Mesenchymal stem cell (in vitro differentiated cells and primary cell): ENCODE results near the gene KLHDC7B.

Source experiments
- DNase-seq: peaks from one replicate; pipeline ENCODE4 v3.0.0-alpha.2; 2013
- H2AFZ ChIP-seq: one replicate; pipeline ENCODE4 v1.6.1; 2013; ENCODE audit warnings: low read depth, mild to moderate bottlenecking, control low read depth, inconsistent platforms, low read length, moderate library complexity
- H2AK5ac ChIP-seq: 2 replicates; pipeline ENCODE4 v1.6.1; 2013; ENCODE audit warnings: low read length, moderate library complexity, mild to moderate bottlenecking, inconsistent platforms; ENCODE audit not compliant: severe bottlenecking
- H2BK120ac ChIP-seq: one replicate; pipeline ENCODE4 v1.6.1; 2013; ENCODE audit warnings: low read depth, mild to moderate bottlenecking, inconsistent platforms, low read length, moderate library complexity
- H2BK12ac ChIP-seq, 2 experiments: one replicate each; pipeline ENCODE4 v1.6.1; 2013; ENCODE audit warnings: inconsistent platforms in 2 of 2, low read length in 2 of 2, mild to moderate bottlenecking in 2 of 2, moderate library complexity in 2 of 2, control low read depth in 1 of 2
- H2BK15ac ChIP-seq: one replicate; pipeline ENCODE4 v1.6.1; 2013; ENCODE audit warnings: mild to moderate bottlenecking, low read depth, inconsistent platforms; ENCODE audit not compliant: poor library complexity, severe bottlenecking
- H2BK5ac ChIP-seq: 2 replicates; pipeline ENCODE4 v1.6.1; 2013; ENCODE audit warnings: low read depth, mild to moderate bottlenecking, low read length, control low read depth, inconsistent platforms; ENCODE audit not compliant: poor library complexity, severe bottlenecking
- H3K14ac ChIP-seq, 2 experiments: one replicate each; pipeline ENCODE4 v1.6.1; 2013; ENCODE audit warnings: inconsistent platforms in 2 of 2, low read length in 2 of 2, control low read depth in 1 of 2, mild to moderate bottlenecking in 1 of 2, moderate library complexity in 1 of 2
- H3K18ac ChIP-seq, 2 experiments: one replicate each; pipeline ENCODE4 v1.6.1; 2013; ENCODE audit warnings: inconsistent platforms in 2 of 2, low read length in 2 of 2, control low read depth in 1 of 2, low read depth in 1 of 2, mild to moderate bottlenecking in 1 of 2
- H3K23ac ChIP-seq, 2 experiments: one replicate each; pipeline ENCODE4 v1.6.1; 2013; ENCODE audit warnings: inconsistent platforms in 2 of 2, low read length in 2 of 2, mild to moderate bottlenecking in 2 of 2, moderate library complexity in 2 of 2, control low read depth in 1 of 2
- H3K27ac ChIP-seq: 2 replicates; pipeline ENCODE4 v1.5.1; 2013; ENCODE audit warnings: mild to moderate bottlenecking, moderate library complexity, low read length, control low read depth, inconsistent platforms; ENCODE audit not compliant: poor library complexity, severe bottlenecking
- H3K27me3 ChIP-seq, 2 experiments: 2 replicates each; pipeline versions ENCODE4 v1.6.1 to v1.7.0; 2013; ENCODE audit warnings: low read length in 2 of 2, mild to moderate bottlenecking in 2 of 2, moderate library complexity in 2 of 2, control low read depth in 1 of 2, inconsistent platforms in 1 of 2; ENCODE audit not compliant: control insufficient read depth in 1 of 2, insufficient read depth in 1 of 2
- H3K36me3 ChIP-seq, 2 experiments: 2 replicates each; pipeline versions ENCODE4 v1.6.1 to v1.7.0; 2013; ENCODE audit warnings: low read length in 2 of 2, control low read depth in 1 of 2, inconsistent platforms in 1 of 2, low read depth in 1 of 2, mild to moderate bottlenecking in 1 of 2; ENCODE audit not compliant: insufficient read depth in 2 of 2, control insufficient read depth in 1 of 2
- H3K4ac ChIP-seq, 2 experiments: one replicate each; pipeline ENCODE4 v1.6.1; 2013; ENCODE audit warnings: inconsistent platforms in 2 of 2, low read length in 2 of 2, mild to moderate bottlenecking in 2 of 2, moderate library complexity in 2 of 2, control low read depth in 1 of 2, low read depth in 1 of 2
- H3K4me1 ChIP-seq: 2 replicates; pipeline ENCODE4 v1.6.1; 2013; ENCODE audit warnings: low read depth, low read length, control low read depth; ENCODE audit not compliant: control insufficient read depth, insufficient read depth
- H3K4me2 ChIP-seq: 2 replicates; pipeline ENCODE4 v1.6.1; 2013; ENCODE audit warnings: low read length, mild to moderate bottlenecking, inconsistent platforms; ENCODE audit not compliant: poor library complexity, severe bottlenecking
- H3K4me3 ChIP-seq, 2 experiments: 2 replicates each; pipeline versions ENCODE4 v1.5.1 to v1.7.0; 2013; ENCODE audit warnings: low read length in 2 of 2, mild to moderate bottlenecking in 2 of 2, control low read depth in 1 of 2, low read depth in 1 of 2; ENCODE audit not compliant: insufficient read depth in 1 of 2
- H3K79me1 ChIP-seq: replicated peaks from 2 replicates; pipeline ENCODE4 v1.6.1; 2013; ENCODE audit warnings: mild to moderate bottlenecking, control low read depth, low read length, inconsistent platforms; ENCODE audit not compliant: poor library complexity, severe bottlenecking
- H3K9ac ChIP-seq: 2 replicates; pipeline ENCODE4 v1.7.0; 2013; ENCODE audit warnings: mild to moderate bottlenecking, low read length, moderate library complexity
- H3K9me3 ChIP-seq: 2 replicates; pipeline ENCODE4 v1.7.0; 2013; ENCODE audit warnings: mild to moderate bottlenecking, low read length; ENCODE audit not compliant: control insufficient read depth
- H4K8ac ChIP-seq: one replicate; pipeline ENCODE4 v1.6.1; 2013; ENCODE audit warnings: inconsistent platforms, mild to moderate bottlenecking, low read length, moderate library complexity
- H4K91ac ChIP-seq: one replicate; pipeline ENCODE4 v1.6.1; 2013; ENCODE audit warnings: mild to moderate bottlenecking, low read length, inconsistent platforms
- WGBS: methylation state at CpG from one replicate; pipeline ENCODE4 v1.1.7; 2013; ENCODE audit warnings: mixed read lengths; 5-methylcytosine and 5-hydroxymethylcytosine counted together

The KLHDC7B gene

DNA sequence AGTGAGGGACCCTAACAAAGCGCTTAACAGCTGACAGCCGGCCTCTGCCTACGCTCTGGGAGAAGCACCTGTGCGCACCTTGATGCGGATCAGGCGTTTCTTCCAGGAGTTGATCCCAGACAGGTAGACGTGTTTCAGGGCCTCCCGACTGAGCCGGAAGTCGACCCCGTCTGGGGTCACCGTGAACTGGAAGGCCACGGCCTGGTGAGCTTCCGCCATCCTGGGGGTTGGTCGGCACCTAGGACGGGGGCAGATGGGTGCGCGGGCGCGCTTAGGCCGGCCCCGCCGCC is 31.9 kb downstream of the KLHDC7B start:
- no peaks in the 10 kb centered on the region for H3K9me3 ChIP-seq
- WGBS: 96% methylated on average over 23 of the region's 23 CpGs
- no peak overlapping the region for H3K4ac ChIP-seq
- no peak overlapping the region for H3K18ac ChIP-seq
- no peak for DNase-seq
- peaks cover 14 to 79% of the 10 kb centered on the region in 2 experiments for H3K36me3 ChIP-seq
- H3K27me3 ChIP-seq: peaks cover 0 to 14% of the 10 kb centered on the region in 2 experiments
- H3K4me3 ChIP-seq: no peak overlapping the region
- H3K4me2 ChIP-seq: no peak overlapping the region
- H3K79me1 ChIP-seq: peaks cover 16% of the 10 kb centered on the region
- H3K14ac ChIP-seq: no peak overlapping the region
- no peak overlapping the region for H2BK120ac ChIP-seq
- no peak overlapping the region for H4K91ac ChIP-seq
- no peak overlapping the region for H2AK5ac ChIP-seq
- no peak overlapping the region for H2AFZ ChIP-seq
- H2BK12ac ChIP-seq: no peak overlapping the region
- H4K8ac ChIP-seq: no peak overlapping the region
- no peak overlapping the region for H3K27ac ChIP-seq
- H2BK5ac ChIP-seq: no peak overlapping the region
- H2BK15ac ChIP-seq: no peak overlapping the region
- H3K9ac ChIP-seq: no peak overlapping the region
- H3K23ac ChIP-seq: no peak overlapping the region
- H3K4me1 ChIP-seq: peaks cover 21% of the 10 kb centered on the region

DNA sequence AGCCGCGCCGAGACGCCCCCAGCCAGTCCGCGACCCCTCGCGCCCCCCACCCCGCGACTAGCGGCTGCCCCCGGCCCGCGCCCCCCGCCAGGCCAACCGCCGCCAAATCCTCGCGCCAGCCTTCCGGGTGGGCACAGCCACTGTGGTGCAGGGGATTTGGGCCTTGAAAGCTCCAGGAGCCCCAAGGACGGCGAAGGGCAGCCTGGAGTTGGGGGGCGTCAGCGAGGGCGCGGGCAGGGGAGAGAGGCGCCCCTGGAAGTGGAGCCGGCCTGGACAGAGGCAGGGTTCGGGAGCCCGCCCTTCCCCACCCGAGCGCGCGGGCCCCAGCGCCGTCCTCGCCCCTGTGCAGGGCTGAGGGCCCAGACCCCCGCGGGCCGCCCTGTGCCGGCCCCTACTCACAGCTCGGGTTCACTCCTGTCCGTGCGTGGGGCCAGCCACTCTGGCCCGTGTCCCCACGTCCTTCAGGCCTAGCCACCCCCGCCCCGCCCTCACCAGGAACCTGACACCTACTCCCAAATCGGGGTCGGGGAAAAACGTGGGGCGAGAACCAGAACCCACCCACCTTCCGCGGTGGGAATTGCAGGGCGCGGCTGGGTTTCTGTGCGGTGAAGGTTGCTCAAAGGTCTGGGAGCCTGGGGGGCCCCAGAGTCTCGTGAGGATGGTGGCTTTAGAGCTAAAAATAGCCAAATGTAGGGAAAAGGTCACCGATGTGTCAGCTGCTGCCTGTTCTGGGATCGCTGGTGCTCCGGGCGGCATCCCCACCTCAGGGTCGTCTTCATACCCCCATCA is 32.5 kb downstream of the KLHDC7B start, which contains the start of gene CPT1B:
TSS of gene CPT1B (minus strand) at position 441 of the 789 bp plus-strand sequence. CDS start 512 bp downstream, outside the sequence.
- Histone ChIP-seq H4K8ac (no peak within 1 kb of the TSS), H4K91ac (no peak within 1 kb of the TSS), H3K36me3 (peaks cover 14 to 74% of the 10 kb centered on the region in 2 experiments), H2AK5ac (no peak within 1 kb of the TSS), H3K4me2 (no peak within 1 kb of the TSS), H3K14ac (no peak within 1 kb of the TSS), H2BK15ac (no peak within 1 kb of the TSS), H3K18ac (no peak within 1 kb of the TSS), H3K27ac (no peak within 1 kb of the TSS), H3K27me3 (peaks cover 0 to 14% of the 10 kb centered on the region in 2 experiments), H3K4me3 (peak within 1 kb of the TSS in 1 of 2 experiments; percentile 18), H3K9ac (peak within 1 kb of the TSS; percentile 17), H2BK5ac (no peak within 1 kb of the TSS), H3K4ac (no peak within 1 kb of the TSS), H2BK120ac (peak within 1 kb of the TSS; percentile 11), H2BK12ac (no peak within 1 kb of the TSS), H3K23ac (no peak within 1 kb of the TSS), H3K9me3 (no peaks in the 10 kb centered on the region), H2AFZ (no peak within 1 kb of the TSS), H3K4me1 (peaks cover 21% of the 10 kb centered on the region), H3K79me1 (peaks cover 16% of the 10 kb centered on the region)
- WGBS: 89% methylated on average over 51 of the region's 63 CpGs
- peak; percentile 10 for DNase-seq

DNA sequence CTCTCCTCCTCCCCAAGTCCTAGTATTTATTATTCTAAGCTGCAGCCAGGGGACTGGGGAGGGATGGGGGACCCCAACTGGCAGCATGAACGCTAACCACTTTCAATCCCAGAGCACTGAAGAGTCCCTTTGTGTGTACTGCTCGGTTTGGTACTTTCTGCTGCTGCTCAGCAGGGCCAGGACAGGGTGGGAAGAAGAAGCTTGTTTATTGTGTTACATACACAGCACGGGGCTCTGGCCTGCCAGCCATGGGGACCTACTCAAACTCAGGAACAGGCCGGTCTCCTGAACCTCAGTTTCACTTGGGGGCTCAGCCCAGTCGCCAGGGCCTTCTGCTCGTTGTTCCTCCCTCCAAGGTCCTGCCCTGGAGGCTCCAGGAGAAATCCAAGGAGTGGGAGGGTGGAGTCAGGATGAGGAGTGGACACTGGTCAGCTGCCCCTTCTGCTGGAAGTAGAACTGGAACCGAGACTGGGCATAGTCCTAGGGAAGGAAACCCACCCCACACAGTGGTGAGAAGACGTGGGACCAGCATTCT is 33.1 kb downstream of the KLHDC7B start:
- Histone ChIP-seq H2BK120ac (no peak overlapping the region), H2BK12ac (no peak overlapping the region), H3K9ac (peak overlapping the region; percentile 17), H3K27ac (no peak overlapping the region), H3K79me1 (peaks cover 21% of the 10 kb centered on the region), H2AFZ (no peak overlapping the region), H3K27me3 (peaks cover 0 to 14% of the 10 kb centered on the region in 2 experiments), H3K4me1 (peaks cover 23% of the 10 kb centered on the region), H3K9me3 (no peaks in the 10 kb centered on the region), H2BK5ac (no peak overlapping the region), H2BK15ac (no peak overlapping the region), H3K36me3 (peaks cover 14 to 67% of the 10 kb centered on the region in 2 experiments), H4K8ac (no peak overlapping the region), H4K91ac (no peak overlapping the region), H3K18ac (no peak overlapping the region), H3K4ac (no peak overlapping the region), H2AK5ac (no peak overlapping the region), H3K4me3 (peak overlapping the region in 1 of 2 experiments; percentile 18), H3K23ac (no peak overlapping the region), H3K4me2 (no peak overlapping the region), H3K14ac (no peak overlapping the region)
- WGBS: 83% methylated on average over 7 of the region's 8 CpGs
- DNase-seq: no peak

DNA sequence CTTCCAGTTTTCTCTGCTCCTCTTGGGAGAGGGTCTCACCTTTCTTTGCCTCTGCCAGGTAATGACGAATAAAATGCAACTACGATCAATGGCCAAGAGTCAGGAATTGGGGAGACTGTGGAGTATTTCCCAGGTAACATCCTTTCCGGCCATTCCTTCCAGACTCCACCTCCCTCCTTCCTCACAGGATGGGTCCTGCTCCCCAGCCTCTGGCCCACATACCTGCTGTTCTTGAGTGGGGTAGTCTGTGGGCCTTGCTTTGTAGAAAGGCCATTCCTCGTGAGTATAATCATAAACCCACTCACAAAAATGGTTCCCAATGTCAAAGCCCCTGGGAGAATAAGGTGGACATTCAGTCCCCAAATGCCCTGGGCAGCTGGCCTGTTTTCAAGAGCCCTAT is 34.1 kb downstream of the KLHDC7B start:
- H3K14ac ChIP-seq: no peak overlapping the region
- H2BK5ac ChIP-seq: no peak overlapping the region
- H2BK120ac ChIP-seq: no peak overlapping the region
- H3K4me2 ChIP-seq: no peak overlapping the region
- H2AK5ac ChIP-seq: no peak overlapping the region
- no peak overlapping the region for H2AFZ ChIP-seq
- H3K4me3 ChIP-seq: no peak overlapping the region
- H3K4me1 ChIP-seq: peaks cover 23% of the 10 kb centered on the region
- no peak for DNase-seq
- no peak overlapping the region for H2BK12ac ChIP-seq
- no peak overlapping the region for H4K8ac ChIP-seq
- no peak overlapping the region for H3K4ac ChIP-seq
- peaks cover 21% of the 10 kb centered on the region for H3K79me1 ChIP-seq
- no peak overlapping the region for H3K27ac ChIP-seq
- H4K91ac ChIP-seq: no peak overlapping the region
- 100% methylated on average over 1 of the region's 4 CpGs for WGBS
- H3K9ac ChIP-seq: no peak overlapping the region
- peaks cover 17 to 58% of the 10 kb centered on the region in 2 experiments for H3K36me3 ChIP-seq
- H3K23ac ChIP-seq: no peak overlapping the region
- no peak overlapping the region for H3K18ac ChIP-seq
- no peaks in the 10 kb centered on the region for H3K9me3 ChIP-seq
- H3K27me3 ChIP-seq: peaks cover 0 to 14% of the 10 kb centered on the region in 2 experiments
- H2BK15ac ChIP-seq: no peak overlapping the region
